ENCODE results near the gene ZC3H18.

ZC3H18 gene

DNA sequence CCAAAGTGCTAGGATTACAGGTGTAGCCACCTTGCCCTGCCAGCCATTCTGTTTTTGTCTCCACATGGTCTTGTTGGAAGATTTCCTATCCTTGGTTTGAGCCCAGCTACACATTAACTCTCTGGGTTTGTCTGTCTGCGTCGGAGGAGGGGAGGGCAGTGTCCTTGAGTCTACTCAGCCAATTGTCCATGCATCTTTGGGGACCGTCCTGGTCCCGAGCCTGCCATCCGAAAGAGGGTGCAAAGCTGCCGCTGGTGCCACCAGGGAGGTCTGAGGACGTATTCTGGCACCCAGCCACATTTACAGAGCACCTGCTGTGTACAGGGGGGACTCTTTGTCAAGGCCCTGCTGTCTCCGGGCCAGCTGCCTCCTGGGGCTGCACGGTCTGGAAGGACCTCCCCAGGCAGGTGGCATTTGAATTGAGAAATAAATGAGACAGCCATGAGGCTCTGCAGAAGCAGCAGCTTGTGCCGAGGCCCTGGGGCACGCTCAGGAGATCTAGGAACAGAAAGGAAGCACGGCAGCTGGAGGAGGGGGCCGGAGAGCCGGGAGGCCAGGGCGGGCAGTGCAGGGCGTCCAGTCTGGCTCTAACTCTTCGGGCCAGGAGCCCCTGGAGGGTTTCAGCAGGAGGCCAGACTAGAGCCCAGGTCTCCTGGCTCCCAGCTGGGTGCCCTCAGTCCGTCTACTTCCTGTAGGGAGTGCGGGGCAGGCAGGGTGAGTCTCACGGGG is 79.2 kb downstream of the ZC3H18 start:
- TF ChIP-seq, protein P1, sequence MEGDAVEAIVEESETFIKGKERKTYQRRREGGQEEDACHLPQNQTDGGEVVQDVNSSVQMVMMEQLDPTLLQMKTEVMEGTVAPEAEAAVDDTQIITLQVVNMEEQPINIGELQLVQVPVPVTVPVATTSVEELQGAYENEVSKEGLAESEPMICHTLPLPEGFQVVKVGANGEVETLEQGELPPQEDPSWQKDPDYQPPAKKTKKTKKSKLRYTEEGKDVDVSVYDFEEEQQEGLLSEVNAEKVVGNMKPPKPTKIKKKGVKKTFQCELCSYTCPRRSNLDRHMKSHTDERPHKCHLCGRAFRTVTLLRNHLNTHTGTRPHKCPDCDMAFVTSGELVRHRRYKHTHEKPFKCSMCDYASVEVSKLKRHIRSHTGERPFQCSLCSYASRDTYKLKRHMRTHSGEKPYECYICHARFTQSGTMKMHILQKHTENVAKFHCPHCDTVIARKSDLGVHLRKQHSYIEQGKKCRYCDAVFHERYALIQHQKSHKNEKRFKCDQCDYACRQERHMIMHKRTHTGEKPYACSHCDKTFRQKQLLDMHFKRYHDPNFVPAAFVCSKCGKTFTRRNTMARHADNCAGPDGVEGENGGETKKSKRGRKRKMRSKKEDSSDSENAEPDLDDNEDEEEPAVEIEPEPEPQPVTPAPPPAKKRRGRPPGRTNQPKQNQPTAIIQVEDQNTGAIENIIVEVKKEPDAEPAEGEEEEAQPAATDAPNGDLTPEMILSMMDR (conservative IDR thresholded peaks at IDR 0.05) = no peak
- TF ChIP-seq ZFX (IDR thresholded peaks at IDR 0.05) = no peak
- H3K27ac ChIP-seq = no peak overlapping the region

DNA sequence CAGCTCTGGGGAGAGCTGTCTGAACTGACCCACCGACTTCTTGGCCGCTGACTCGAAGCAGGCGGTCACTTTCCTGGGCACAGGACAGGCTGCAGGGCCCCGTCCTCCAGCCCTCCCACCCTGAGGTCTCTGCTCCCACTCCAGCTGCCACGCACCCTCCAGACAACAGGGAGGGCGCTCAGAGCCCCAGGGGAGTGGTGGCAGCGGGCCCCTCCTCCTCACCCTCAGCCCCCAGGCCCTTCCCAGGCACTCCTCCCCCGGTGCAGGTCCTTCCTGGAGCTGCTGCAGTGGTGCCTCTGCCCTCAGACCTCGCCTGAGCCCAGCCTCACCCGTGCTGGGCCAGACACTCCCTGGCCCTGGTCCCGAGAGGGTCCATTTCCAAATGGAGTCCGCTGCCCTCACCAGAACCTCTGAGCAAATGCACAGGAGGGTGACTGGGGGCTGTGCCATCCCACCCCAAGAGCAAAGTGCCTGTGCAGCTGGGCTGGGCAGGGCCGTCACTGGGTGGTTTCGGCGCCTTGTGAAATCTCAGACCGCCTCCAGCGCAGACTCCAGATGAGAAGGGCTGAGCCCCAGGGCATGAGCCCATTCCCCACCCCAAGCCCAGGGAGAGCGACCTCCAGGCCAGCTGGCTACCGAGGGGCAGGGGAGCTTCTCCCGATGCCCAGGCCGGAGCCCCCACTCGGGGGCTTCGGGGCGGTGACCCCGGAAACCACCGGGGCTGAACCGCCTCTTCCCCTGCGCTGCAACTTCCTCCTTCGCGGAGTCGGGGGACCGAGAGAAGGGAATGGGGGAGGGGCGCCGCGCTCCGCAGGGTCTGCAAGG is 79.9 kb downstream of the ZC3H18 start:
- H3K27ac ChIP-seq = no peak overlapping the region
- TF ChIP-seq, protein P1 (conservative IDR thresholded peaks at IDR 0.05) = no peak
- TF ChIP-seq ZFX (IDR thresholded peaks at IDR 0.05) = no peak

DNA sequence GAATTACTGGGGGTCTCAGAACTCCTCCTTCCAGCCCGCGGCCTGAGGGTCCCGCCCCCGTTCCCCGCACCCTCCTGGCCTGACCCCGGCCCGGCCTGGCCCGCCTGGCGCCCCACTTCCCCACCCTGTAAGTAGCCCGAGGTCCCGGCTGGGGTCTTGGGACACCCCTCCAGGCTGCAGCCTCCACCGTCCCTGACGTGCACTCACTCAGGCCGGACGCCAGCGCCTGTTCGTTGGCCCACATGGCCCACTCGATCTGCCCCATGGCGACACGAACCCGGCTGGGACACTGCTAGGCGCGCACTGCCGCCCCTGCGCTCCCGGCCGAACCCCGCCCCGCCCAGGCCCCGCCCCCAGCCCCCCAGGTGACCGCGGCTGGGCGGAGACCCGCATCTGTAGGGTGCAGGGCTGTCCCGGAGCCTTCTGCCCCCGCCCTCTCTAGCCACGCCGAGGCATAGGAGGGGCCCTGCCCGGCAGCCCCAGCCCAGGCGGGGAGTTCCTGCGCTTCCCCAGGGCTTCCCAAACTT is 80.6 kb downstream of the ZC3H18 start, which contains the start of gene CYBA:
TSS of gene CYBA (minus strand) at position 305 of the 527 bp plus-strand sequence. CDS start at position 265, 40 bp downstream.
- TF ChIP-seq, protein P1 (conservative IDR thresholded peaks at IDR 0.05) = no peak
- TF ChIP-seq ZFX (IDR thresholded peaks at IDR 0.05) = no peak
- H3K27ac ChIP-seq = no peak within 1 kb of the TSS

DNA sequence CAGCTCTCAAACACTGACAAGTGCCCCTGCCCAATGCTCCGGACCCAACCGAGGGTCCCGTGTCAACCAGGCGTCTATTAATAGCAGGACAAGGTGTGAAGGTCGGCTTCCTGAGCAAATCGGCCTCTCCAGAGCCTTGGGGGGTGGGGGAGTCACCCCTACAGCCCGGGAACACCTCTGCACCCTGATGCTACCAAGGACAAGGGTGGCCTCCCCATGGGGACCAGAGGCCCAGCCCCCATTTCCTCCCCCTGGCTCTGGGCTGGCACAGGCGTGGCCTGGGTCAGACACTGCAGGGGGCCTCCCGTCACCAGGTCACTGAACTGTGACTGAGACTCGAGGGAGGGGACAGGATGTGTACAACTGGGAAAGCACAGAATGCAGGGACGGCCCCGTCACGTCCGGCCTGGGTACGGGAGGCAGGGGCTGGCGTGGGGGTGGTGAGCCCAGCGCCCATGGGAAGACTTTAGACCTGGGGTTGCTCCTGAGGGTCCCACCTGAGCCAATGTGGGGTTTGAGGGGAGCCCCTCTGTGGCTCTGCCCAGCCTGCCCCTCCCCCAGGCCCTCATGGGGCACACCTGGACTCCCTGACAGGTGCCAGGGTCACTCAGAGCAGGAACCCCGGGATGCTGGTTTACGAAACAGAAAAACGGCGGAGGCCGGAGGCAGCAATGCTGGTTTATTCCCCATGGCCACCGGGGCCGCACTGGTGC is 81.2 kb downstream of the ZC3H18 start:
- TF ChIP-seq, protein P1 (conservative IDR thresholded peaks at IDR 0.05) = no peak
- no peak for TF ChIP-seq ZFX (IDR thresholded peaks at IDR 0.05)
- no peak overlapping the region for H3K27ac ChIP-seq

DNA sequence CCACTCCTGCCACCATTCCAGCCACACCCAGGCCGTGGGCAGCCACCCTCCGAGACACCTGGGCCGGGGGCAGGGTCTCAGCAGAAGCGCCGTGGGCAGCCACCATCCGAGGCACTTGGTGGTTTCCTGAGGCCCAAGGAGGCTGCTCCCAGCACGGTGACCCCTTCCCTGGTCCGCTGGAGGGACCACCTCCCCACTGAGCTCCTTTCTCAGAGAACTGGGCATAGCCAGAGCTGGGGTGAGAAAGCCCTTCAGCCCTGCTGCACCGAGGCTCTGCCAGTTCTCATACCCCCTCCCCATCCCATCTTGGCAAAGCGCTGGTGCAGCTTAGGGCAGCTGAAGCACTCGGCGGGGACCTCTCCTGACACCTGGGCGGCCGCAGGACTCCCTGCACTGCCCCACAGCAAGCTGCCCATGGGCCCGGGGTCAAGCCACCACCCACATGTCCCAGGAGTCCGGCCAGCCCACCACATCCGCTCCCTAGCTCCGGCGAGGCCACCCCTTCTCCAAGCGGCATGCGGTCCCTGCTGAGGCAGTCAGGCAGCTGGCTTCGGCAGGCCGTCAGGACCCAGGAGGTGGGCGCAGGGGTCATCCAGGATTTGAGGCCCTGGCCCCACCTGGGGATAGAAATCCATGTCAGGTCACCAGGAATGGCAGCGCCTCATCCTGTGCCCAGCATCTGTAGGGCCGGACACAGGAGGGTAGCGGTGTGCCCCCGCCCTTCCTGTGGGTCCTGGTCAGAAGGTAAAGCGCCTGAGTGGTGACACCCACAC is 82.0 kb downstream of the ZC3H18 start:
- H3K27ac ChIP-seq = no peak overlapping the region
- TF ChIP-seq ZFX (IDR thresholded peaks at IDR 0.05) = no peak
- TF ChIP-seq, protein P1 (conservative IDR thresholded peaks at IDR 0.05) = no peak

DNA sequence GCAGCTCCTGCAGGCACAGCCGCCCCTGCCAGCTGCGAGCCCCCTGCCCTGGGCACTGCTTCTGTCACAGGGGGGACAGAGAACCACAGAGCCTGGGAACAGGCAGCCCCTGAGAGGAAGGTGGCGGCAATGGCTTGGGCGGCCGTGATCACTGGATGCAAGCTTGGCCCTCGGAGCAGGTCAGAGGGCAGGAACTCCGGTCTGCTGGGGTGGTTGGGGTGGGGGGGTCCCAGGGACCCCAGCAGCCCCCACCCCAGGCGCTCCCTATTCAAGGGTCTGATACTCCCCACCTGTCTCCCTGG is 82.5 kb downstream of the ZC3H18 start:
- H3K27ac ChIP-seq = no peak overlapping the region
- TF ChIP-seq, protein P1 (conservative IDR thresholded peaks at IDR 0.05) = no peak
- TF ChIP-seq ZFX (IDR thresholded peaks at IDR 0.05) = no peak
